ENCODE results near the gene HOXA3.

The HOXA3 gene

GRCh38 chr7:27165089-27165995, 13.0 kb upstream of the HOXA3 start, which contains the start of gene HOXA9:
HOXA9 (minus strand) TSS chr7:27165537; CDS start chr7:27165457, 80 bp downstream.
- DNase-seq, result peak in 1 of 2 donors; percentile 57

DNA sequence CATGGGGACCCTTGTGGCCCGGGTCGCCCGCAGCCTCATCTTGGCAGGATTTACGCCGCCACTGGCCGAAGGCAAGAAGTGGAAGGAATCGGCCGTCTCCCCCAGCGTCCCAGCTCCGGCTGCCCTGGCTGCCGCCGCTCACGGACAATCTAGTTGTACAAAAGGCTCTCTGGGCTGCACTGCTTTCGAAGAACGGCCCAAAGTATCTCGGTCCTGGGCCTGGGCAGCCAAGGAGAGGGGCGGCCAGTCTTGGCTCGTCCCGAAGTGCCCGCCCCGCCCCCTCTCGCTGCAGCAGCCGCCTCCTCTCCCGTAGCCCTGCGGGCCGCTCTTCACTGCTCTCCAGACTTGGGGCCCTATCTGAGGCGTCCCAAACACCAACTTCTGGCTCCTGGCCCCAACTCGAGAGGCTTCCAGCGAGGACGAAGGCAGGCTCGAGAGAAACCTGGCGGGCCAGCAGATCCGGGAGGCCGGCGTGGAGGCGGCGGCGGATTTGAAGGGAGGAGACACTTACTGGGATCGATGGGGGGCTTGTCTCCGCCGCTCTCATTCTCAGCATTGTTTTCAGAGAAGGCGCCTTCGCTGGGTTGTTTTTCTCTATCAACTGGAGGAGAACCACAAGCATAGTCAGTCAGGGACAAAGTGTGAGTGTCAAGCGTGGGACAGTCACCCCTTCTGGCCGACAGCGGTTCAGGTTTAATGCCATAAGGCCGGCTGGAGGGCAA, 12.1 kb upstream of the HOXA3 start:
- no peak for DNase-seq

- DNase-seq, result no peak
Observed at GRCh38 chr7:27164045-27164366, 11.6 kb upstream of the HOXA3 start.

DNA sequence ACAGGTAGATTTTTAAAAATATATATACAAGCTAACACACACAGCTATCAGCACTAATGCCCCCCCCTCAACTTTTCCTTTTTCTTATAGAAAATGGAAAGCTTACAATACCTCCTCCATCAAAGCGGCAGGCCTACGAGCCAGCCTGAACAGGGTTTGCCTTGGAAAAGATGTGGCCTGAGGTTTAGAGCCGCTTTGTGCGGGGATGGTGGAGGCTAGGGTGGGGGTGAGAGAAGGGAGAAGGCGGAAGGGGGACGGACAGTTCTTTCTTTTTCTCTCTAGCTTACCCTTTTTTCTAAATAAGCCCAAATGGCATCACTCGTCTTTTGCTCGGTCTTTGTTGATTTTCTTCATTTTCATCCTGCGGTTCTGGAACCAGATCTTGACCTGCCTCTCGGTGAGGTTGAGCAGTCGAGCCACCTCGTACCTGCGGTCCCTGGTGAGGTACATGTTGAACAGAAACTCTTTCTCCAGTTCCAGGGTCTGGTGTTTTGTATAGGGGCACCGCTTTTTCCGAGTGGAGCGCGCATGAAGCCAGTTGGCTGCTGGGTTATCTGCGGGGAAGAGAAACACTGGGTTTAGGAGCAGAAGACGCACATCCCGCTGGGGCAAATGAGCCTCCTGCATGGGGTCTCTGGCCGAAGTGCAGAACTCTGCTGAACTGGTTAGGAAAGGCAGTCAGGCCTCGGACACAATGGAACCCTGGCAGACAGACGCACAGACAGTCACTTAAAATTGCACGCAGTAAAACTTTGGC, 11.1 kb upstream of the HOXA3 start:
- DNase-seq, result no peak

- DNase-seq, result no peak
Observed at GRCh38 chr7:27162561-27163287, 10.3 kb upstream of the HOXA3 start.

DNA sequence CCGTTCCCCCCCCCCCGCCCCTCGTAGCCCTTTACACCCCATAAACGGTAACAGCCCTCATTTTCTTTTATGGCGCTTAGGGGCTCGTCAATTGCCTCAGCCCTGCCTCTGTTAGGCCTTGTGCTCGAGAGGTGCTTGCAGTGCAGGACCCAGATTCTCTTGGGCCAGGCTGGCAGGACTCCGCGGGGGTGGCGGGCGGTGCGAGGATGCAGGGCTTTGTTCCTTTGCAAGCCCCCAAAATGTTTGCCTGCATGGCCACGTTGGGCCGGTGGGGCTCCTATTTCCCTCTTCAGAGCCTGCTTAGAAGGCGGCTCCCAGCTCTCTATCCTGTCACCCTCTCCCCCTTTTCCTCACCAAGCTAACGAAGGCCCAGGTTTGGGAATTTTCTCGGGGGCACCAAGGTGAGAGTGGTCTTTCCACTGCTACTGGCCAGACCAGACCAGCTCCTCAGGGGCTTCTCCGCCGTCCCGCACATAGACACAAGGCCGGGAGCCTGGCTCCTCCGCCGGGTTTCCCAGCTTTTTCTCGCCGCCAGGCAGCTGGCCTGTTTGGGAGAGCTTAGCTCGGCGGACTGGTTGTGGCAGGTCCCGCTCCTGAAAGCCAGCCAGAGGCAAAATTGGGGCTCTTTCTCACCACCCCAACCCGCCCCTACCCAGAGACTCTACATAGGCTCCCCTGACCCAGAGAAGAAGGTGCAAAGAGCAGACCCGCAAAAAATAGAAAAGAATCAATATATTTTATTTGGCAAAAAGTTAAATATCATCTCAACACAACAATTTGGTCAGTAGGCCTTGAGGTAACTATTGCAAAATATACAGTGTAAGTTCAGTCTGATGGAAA, 9.6 kb upstream of the HOXA3 start:
- no peak for DNase-seq

GRCh38 chr7:27161214-27161720, 8.9 kb upstream of the HOXA3 start:
- DNase-seq, result peak in 1 of 2 donors; percentile 60

GRCh38 chr7:27160546-27161213, 8.3 kb upstream of the HOXA3 start:
- DNase-seq, result peak in 1 of 2 donors; percentile 87

DNA sequence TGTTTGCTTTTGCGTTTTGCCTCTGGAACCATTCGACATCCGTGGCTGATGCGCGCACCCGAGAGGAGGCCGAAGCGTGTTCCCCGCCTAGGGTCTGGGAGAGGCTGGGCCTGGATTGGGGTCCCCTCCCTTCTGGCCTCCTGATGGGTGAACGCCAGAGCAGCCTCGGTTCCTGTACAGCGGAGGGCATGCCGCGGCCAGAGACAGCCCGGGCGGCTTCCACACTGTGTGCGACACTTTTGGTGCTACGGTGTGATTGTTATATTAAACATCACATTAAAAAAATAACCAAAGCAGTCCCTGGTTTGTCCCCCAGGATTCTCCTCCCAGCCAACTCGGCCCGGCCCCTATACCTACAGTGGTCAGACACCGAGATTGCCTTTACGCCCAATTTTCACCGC, 7.8 kb upstream of the HOXA3 start:
- no peak for DNase-seq

DNA sequence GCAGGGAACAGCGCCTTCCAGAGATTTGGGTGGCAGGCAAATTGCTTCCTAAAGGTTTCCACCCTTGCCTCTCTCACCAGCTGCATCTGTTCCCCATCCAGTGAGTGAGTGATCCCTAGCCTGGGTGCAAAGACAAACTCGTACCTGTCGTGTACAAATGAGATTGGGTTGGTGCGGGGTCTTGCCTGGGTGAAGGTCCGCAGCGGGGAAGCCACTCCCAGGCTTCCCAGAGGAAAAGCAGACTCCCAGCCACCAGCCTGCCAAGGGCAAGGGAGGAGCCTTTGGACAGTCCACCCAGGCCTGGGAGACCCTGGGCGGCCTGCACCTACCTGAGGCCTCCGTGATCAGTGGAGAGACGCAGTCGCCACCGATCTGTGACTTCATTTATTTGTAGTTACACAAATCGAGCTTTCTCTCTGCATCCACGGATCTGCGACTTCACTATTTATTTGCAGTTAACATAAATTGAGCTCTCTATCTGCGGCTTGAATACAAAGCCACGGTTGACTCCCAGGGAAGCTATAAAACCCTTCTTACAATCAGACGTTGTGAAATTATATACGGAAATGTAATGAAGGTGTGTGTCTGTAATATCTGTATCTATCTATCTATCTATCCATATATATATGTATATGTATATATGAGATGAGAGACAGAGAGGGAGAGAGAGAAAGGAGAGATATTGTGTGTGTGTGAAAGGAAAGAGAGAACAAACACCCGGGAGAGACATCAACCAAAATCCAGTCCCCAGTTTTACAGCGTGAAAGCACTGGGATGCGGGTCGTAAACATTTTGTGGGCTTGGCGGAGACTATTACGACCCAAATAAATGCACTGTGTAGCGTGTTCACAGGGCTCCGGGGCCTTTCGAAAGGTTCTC, 7.1 kb upstream of the HOXA3 start:
- no peak for DNase-seq

- no peak for DNase-seq
Observed at GRCh38 chr7:27158436-27159265, 6.3 kb upstream of the HOXA3 start.

- no peak for DNase-seq
Observed at GRCh38 chr7:27157702-27158431, 5.5 kb upstream of the HOXA3 start.

GRCh38 chr7:27156916-27157701, 4.7 kb upstream of the HOXA3 start:
- no peak for DNase-seq

DNA sequence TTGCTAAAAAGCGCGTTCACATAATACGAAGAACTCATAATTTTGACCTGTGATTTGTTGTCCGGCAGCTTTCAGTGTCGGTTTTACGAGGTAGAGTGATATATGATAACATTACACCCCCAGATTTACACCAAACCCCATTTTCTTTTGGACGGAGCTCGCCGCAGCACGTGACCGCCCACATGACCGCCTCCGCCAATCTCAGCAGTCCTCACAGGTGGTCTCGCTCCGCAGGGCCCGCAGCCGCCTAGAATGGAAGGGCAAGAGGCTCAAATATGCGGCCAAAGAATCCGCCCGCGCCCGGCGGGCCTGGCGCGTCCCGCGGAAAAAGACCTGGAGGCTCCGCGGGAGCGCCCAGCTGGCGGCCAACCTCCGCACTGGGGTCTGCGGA, 4.1 kb upstream of the HOXA3 start, which contains the start of gene HOXA7:
Gene HOXA7, minus strand, starts transcription at position 168 of the 391 bp plus-strand sequence. Its CDS starts 130 bp downstream, at position 38.
- DNase-seq, result peak in 1 of 2 donors; percentile 43

- no peak for DNase-seq
Observed at GRCh38 chr7:27155816-27156507, 3.6 kb upstream of the HOXA3 start.

Measured in bone marrow (tissue), 2 donors.